GM23338 (cell line): ENCODE results near the gene ENTPD1. TPM values are rescaled to one million over a fixed set of nuclear protein-coding genes. Genes with fewer than 3 reads are reported as not detected.

ENCODE experiments used
- CTCF ChIP-seq, 2 experiments: fragments of 200-600 bp in 1 of 2; sonication (generic) in 1 of 2; conservative IDR thresholded peaks; 2 replicates each; pipeline versions ENCODE4 v1.5.1 to v1.6.1; 2016 to 2017; ENCODE audit warnings: antibody characterized with exemption in 2 of 2, low read depth in 2 of 2, mild to moderate bottlenecking in 2 of 2, moderate library complexity in 1 of 2
- NANOG ChIP-seq: IDR thresholded peaks from 2 replicates; pipeline ENCODE4 v1.6.1; 2016; ENCODE audit warnings: antibody characterized with exemption, borderline replicate concordance
- REST ChIP-seq: IDR thresholded peaks from one replicate; pipeline ENCODE4 v1.6.1; 2018; ENCODE audit warnings: antibody characterized with exemption; ENCODE audit not compliant: unreplicated experiment
- ZNF462 ChIP-seq: fragments of 250-450 bp; sonication (Bioruptor Pico); IDR thresholded peaks from 2 replicates; pipeline ENCODE4 v1.5.0; 2020; ENCODE audit warnings: mild to moderate bottlenecking, moderate library complexity
- polyA plus RNA-seq: library from polyadenylated mRNA; unstranded; fragments of >200 nt; fragmentation: Nextera tagmentation; extraction: Ambion mirVana; gene quantifications from 2 replicates; pipeline ENCODE4 v1.2.1, GENCODE V29; 2016
- total RNA-seq: library from RNA; depleted of rRNA; stranded (reverse); fragments of >200 nt; shearing (Covaris generic); gene quantifications from 2 replicates; pipeline ENCODE4 v1.2.3, GENCODE V29; 2014

Gene ENTPD1
- total and polyA plus RNA-seq, 2 experiments from 2014 or later, result 2.3 to 3.6 TPM

- TF ChIP-seq ZNF462 (CRISPR knock-in tag) (no peak), CTCF (conservative IDR thresholded peaks at IDR 0.05; ENCODE audit: low read depth in 2 of 2) (no peak), NANOG (no peak), REST (no peak)
Observed at GRCh38 chr10:95873139-95873538, 117.2 kb downstream of the ENTPD1 start (continued).
